Measurements from ENCODE around the gene PLBD1. TPM values are rescaled to one million over a fixed set of nuclear protein-coding genes. Genes with fewer than 3 reads are reported as not detected.

PLBD1 gene
- total RNA-seq, 1 donor from 2014 or later: 48.1 TPM

- Mint-ChIP-seq H3K27me3 (ENCODE audit: low read depth) (no peaks in the 10 kb centered on the region), H3K36me3 (peaks cover 8% of the 10 kb centered on the region), H3K27ac (no peak overlapping the region), H3K4me1 (peaks cover 16% of the 10 kb centered on the region), H3K9me3 (peaks cover 7% of the 10 kb centered on the region), H3K4me3 (no peak overlapping the region)
- TF ChIP-seq CTCF (IDR thresholded peaks at IDR 0.05; ENCODE audit: unreplicated experiment): no peak
- DNase-seq (ENCODE audit: low spot score in 2 of 2, unreplicated experiment in 2 of 2): no peak
These were observed 9.2 kb downstream of the PLBD1 start for GRCh38 chr12:14558473-14558959.

- no peak overlapping the region for H3K27ac Mint-ChIP-seq
- H3K27me3 Mint-ChIP-seq (ENCODE audit: low read depth): no peaks in the 10 kb centered on the region
- DNase-seq (ENCODE audit: low spot score in 2 of 2, unreplicated experiment in 2 of 2): no peak
- no peak for TF ChIP-seq CTCF (IDR thresholded peaks at IDR 0.05; ENCODE audit: unreplicated experiment)
- peaks cover 7% of the 10 kb centered on the region for H3K9me3 Mint-ChIP-seq
- H3K36me3 Mint-ChIP-seq: peaks cover 11% of the 10 kb centered on the region
- peaks cover 11% of the 10 kb centered on the region for H3K4me1 Mint-ChIP-seq
- no peak overlapping the region for H3K4me3 Mint-ChIP-seq
These were observed 9.7 kb downstream of the PLBD1 start for GRCh38 chr12:14557966-14558365.

- Mint-ChIP-seq H3K27ac (no peak overlapping the region), H3K9me3 (peaks cover 11% of the 10 kb centered on the region), H3K4me3 (no peak overlapping the region), H3K27me3 (ENCODE audit: low read depth) (no peaks in the 10 kb centered on the region), H3K36me3 (peaks cover 26% of the 10 kb centered on the region), H3K4me1 (no peaks in the 10 kb centered on the region)
- no peak for TF ChIP-seq CTCF (IDR thresholded peaks at IDR 0.05; ENCODE audit: unreplicated experiment)
- DNase-seq (ENCODE audit: low spot score in 2 of 2, unreplicated experiment in 2 of 2): peak; percentile 51 to 61
These were observed 13.2 kb downstream of the PLBD1 start for GRCh38 chr12:14554281-14555007.

- H3K27me3 Mint-ChIP-seq (ENCODE audit: low read depth): no peaks in the 10 kb centered on the region
- no peak overlapping the region for H3K4me3 Mint-ChIP-seq
- H3K36me3 Mint-ChIP-seq: peaks cover 40% of the 10 kb centered on the region
- DNase-seq (ENCODE audit: low spot score in 2 of 2, unreplicated experiment in 2 of 2): no peak
- H3K27ac Mint-ChIP-seq: no peak overlapping the region
- no peak for TF ChIP-seq CTCF (IDR thresholded peaks at IDR 0.05; ENCODE audit: unreplicated experiment)
- H3K9me3 Mint-ChIP-seq: peaks cover 4% of the 10 kb centered on the region
- H3K4me1 Mint-ChIP-seq: no peaks in the 10 kb centered on the region
These were observed 19.1 kb downstream of the PLBD1 start for GRCh38 chr12:14548609-14549008.

GRCh38 chr12:14547571-14547970, 20.1 kb downstream of the PLBD1 start:
- no peak overlapping the region for H3K27ac Mint-ChIP-seq

More at GRCh38 chr12:14547571-14547970, 20.1 kb downstream of the PLBD1 start:
- H3K4me3 Mint-ChIP-seq: no peak overlapping the region
- peaks cover 4% of the 10 kb centered on the region for H3K9me3 Mint-ChIP-seq
- TF ChIP-seq CTCF (IDR thresholded peaks at IDR 0.05; ENCODE audit: unreplicated experiment): no peak
- no peak for DNase-seq (ENCODE audit: low spot score in 2 of 2, unreplicated experiment in 2 of 2)
- peaks cover 34% of the 10 kb centered on the region for H3K36me3 Mint-ChIP-seq
- H3K27me3 Mint-ChIP-seq (ENCODE audit: low read depth): no peaks in the 10 kb centered on the region
- no peaks in the 10 kb centered on the region for H3K4me1 Mint-ChIP-seq

All from mesothelial cell of epicardium (in vitro differentiated cells).